ENCODE data around the gene PCDHA4. TPM values are rescaled to one million over a fixed set of nuclear protein-coding genes. Genes with fewer than 3 reads are reported as not detected.
"Not testable (repeated sequence)": the region's sequence is repeated elsewhere in the genome, so short reads cannot be mapped to it uniquely, and the experiment has no call there.

The PCDHA4 gene
- polyA plus RNA-seq, 1 of the 3 experiments (the other 2 are of a cell fraction), result 1.2 TPM

GRCh38 chr5:140801494-140801841 is 5.4 kb upstream of the PCDHA4 start:
- Histone ChIP-seq H3K36me3 (replicated peaks in 1 of 2; ENCODE audit: control insufficient read depth in 1 of 2, insufficient read depth in 2 of 2, low read length in 1 of 2) (no peaks in the 10 kb centered on the region), H3K9ac (no peak overlapping the region), H3K9me3 (peaks cover 19% of the 10 kb centered on the region; the same call in 1 of the 2 replicates), H3K4me2 (no peak overlapping the region), H3K27ac (ENCODE audit: low read depth in 2 of 2, low read length in 1 of 2) (no peak overlapping the region), H2AFZ (ENCODE audit: low read depth) (no peak overlapping the region), H3K4me3 (ENCODE audit: low read depth in 2 of 2, low read length in 1 of 2) (no peak overlapping the region; a peak in 1 of 4 replicates), H4K20me1 (ENCODE audit: insufficient read depth) (no peaks in the 10 kb centered on the region), H3K9me2 (no peaks in the 10 kb centered on the region), H3K27me3 (ENCODE audit: insufficient read depth) (no peaks in the 10 kb centered on the region), H3K79me2 (ENCODE audit: insufficient read depth) (no peaks in the 10 kb centered on the region), H3F3A (replicated peaks; ENCODE audit: insufficient read depth) (no peaks in the 10 kb centered on the region), H3K4me1 (ENCODE audit: control insufficient read depth in 1 of 2, insufficient read depth in 2 of 2, low read depth in 1 of 2, low read length in 1 of 2) (no peaks in the 10 kb centered on the region; a peak in 1 of 4 replicates)
- 67% methylated on average over 16 of the region's 16 CpGs for WGBS (ENCODE audit: low lambda C conversion rate)
- ChIA-PET CTCF (no interaction called here), POLR2A (no interaction called here)
- TF ChIP-seq USF1 (IDR thresholded peaks at IDR 0.05; ENCODE audit: borderline replicate concordance, low read depth), result no peak
- no peak for TF ChIP-seq CHD2 (IDR thresholded peaks at IDR 0.05; ENCODE audit: low read length, partially characterized antibody)
- no peak for TF ChIP-seq FOXM1 (IDR thresholded peaks at IDR 0.05; ENCODE audit: low read depth)
- TF ChIP-seq FOXJ3 (CRISPR knock-in tag; IDR thresholded peaks at IDR 0.05), result no peak
- TF ChIP-seq ZBTB33 (IDR thresholded peaks at IDR 0.05; ENCODE audit: borderline replicate concordance, low read depth), result no peak
- no peak for TF ChIP-seq SMC3 (IDR thresholded peaks at IDR 0.05; ENCODE audit: low read depth, low read length)
- no peak for TF ChIP-seq TEAD4 (IDR thresholded peaks at IDR 0.05; ENCODE audit: borderline replicate concordance, insufficient read depth)
- DNase-seq, result no peak

- CTCF ChIA-PET; H3K9me2 ChIP-seq; H3K4me1 ChIP-seq (ENCODE audit: control insufficient read depth in 1 of 2, insufficient read depth in 2 of 2, low read depth in 1 of 2, low read length in 1 of 2); H3K4me3 ChIP-seq (ENCODE audit: low read depth in 2 of 2, low read length in 1 of 2); H3K36me3 ChIP-seq (replicated peaks in 1 of 2; ENCODE audit: control insufficient read depth in 1 of 2, insufficient read depth in 2 of 2, low read length in 1 of 2); H3K27ac ChIP-seq (ENCODE audit: low read depth in 2 of 2, low read length in 1 of 2); H3K4me2 ChIP-seq; H4K20me1 ChIP-seq (ENCODE audit: insufficient read depth); H3K27me3 ChIP-seq (ENCODE audit: insufficient read depth); H3K9ac ChIP-seq; POLR2A ChIA-PET; DNase-seq; H3K79me2 ChIP-seq (ENCODE audit: insufficient read depth); H3F3A ChIP-seq (replicated peaks; ENCODE audit: insufficient read depth); H2AFZ ChIP-seq (ENCODE audit: low read depth): not testable (repeated sequence)
- 88% methylated on average over 39 of the region's 45 CpGs for WGBS (ENCODE audit: low lambda C conversion rate)
- peaks cover 19% of the 10 kb centered on the region; the same call in 1 of the 2 replicates for H3K9me3 ChIP-seq
These were observed 4.5 kb upstream of the PCDHA4 start for GRCh38 chr5:140802381-140802780.

- Histone ChIP-seq H3K27me3 (ENCODE audit: insufficient read depth) (no peaks in the 10 kb centered on the region), H2AFZ (ENCODE audit: low read depth) (no peak overlapping the region)
- TF ChIP-seq USF2 (IDR thresholded peaks at IDR 0.05; ENCODE audit: borderline replicate concordance, low read depth, low read length), result no peak
- TF ChIP-seq JUND (IDR thresholded peaks at IDR 0.05), result no peak
- TF ChIP-seq FOXM1 (IDR thresholded peaks at IDR 0.05; ENCODE audit: low read depth), result no peak
- TF ChIP-seq REST (IDR thresholded peaks at IDR 0.05; ENCODE audit: low read depth, low read length), result no peak
- TF ChIP-seq GATA2 (CRISPR knock-in tag; IDR thresholded peaks at IDR 0.05), result no peak
- TF ChIP-seq TEAD4 (IDR thresholded peaks at IDR 0.05; ENCODE audit: borderline replicate concordance, insufficient read depth), result no peak
- no peak for TF ChIP-seq MEF2A (IDR thresholded peaks at IDR 0.05; ENCODE audit: borderline replicate concordance, low read depth)
These were observed 4.0 kb upstream of the PCDHA4 start for GRCh38 chr5:140802781-140803271.

More at GRCh38 chr5:140802781-140803271, 4.0 kb upstream of the PCDHA4 start:
- no peak for DNase-seq
- Histone ChIP-seq H3K9me2 (no peaks in the 10 kb centered on the region), H4K20me1 (ENCODE audit: insufficient read depth) (no peaks in the 10 kb centered on the region), H3F3A (replicated peaks; ENCODE audit: insufficient read depth) (no peaks in the 10 kb centered on the region), H3K9me3 (peaks cover 19% of the 10 kb centered on the region; the same call in 1 of the 2 replicates), H3K4me1 (ENCODE audit: control insufficient read depth in 1 of 2, insufficient read depth in 2 of 2, low read depth in 1 of 2, low read length in 1 of 2) (no peaks in the 10 kb centered on the region; a peak in 1 of 4 replicates), H3K36me3 (replicated peaks in 1 of 2; ENCODE audit: control insufficient read depth in 1 of 2, insufficient read depth in 2 of 2, low read length in 1 of 2) (no peaks in the 10 kb centered on the region), H3K4me3 (ENCODE audit: low read depth in 2 of 2, low read length in 1 of 2) (no peak overlapping the region; a peak in 1 of 4 replicates), H3K4me2 (no peak overlapping the region), H3K27ac (ENCODE audit: low read depth in 2 of 2, low read length in 1 of 2) (no peak overlapping the region), H3K9ac (no peak overlapping the region), H3K79me2 (ENCODE audit: insufficient read depth) (no peaks in the 10 kb centered on the region)
- CTCF ChIA-PET, result no interaction called here
- POLR2A ChIA-PET, result no interaction called here
- WGBS (ENCODE audit: low lambda C conversion rate), result 92% methylated on average over 40 of the region's 53 CpGs

All from SK-N-SH (cell line).